RWPE2 (cell line): ENCODE measurements around the gene TFCP2.
"Not testable (repeated sequence)": the region's sequence is repeated elsewhere in the genome, so short reads cannot be mapped to it uniquely, and the experiment has no call there.

Experiments used
- ATAC-seq: fragments of 200-7000 bp; cut with Tn5 transposase; 3 replicates; pipeline ENCODE4 v1.9.1; 2021; ENCODE audit warnings: low read depth
- DNase-seq: peaks from one replicate; pipeline ENCODE4 v3.0.0-alpha.2; 2020; ENCODE audit warnings: low spot score
- H3K27ac ChIP-seq: fragments of 450-650 bp; 2 replicates; pipeline ENCODE4 v1.5.1; 2017; ENCODE audit warnings: mild to moderate bottlenecking; ENCODE audit not compliant: poor library complexity, severe bottlenecking
- H3K27me3 ChIP-seq: fragments of 250-450 bp; sonication (Bioruptor Pico); 2 replicates; pipeline ENCODE4 v1.5.1; 2021; ENCODE audit warnings: mild to moderate bottlenecking, moderate library complexity; ENCODE audit not compliant: insufficient read depth, poor library complexity, severe bottlenecking
- H3K36me3 ChIP-seq: fragments of 250-450 bp; sonication (Bioruptor Pico); 2 replicates; pipeline ENCODE4 v1.5.1; 2020; ENCODE audit warnings: low read depth, mild to moderate bottlenecking, moderate library complexity
- H3K4me1 ChIP-seq: fragments of 250-450 bp; sonication (Bioruptor Pico); 2 replicates; pipeline ENCODE4 v1.5.1; 2021; ENCODE audit warnings: mild to moderate bottlenecking, moderate library complexity; ENCODE audit not compliant: insufficient read depth, poor library complexity, severe bottlenecking
- H3K4me3 ChIP-seq: fragments of 250-450 bp; sonication (Bioruptor Pico); 2 replicates; pipeline ENCODE4 v1.5.1; 2021; ENCODE audit warnings: mild to moderate bottlenecking, moderate library complexity; ENCODE audit not compliant: severe bottlenecking
- H3K9me3 ChIP-seq: fragments of 250-450 bp; sonication (Bioruptor Pico); 2 replicates; pipeline ENCODE4 v1.5.1; 2021; ENCODE audit warnings: mild to moderate bottlenecking, moderate library complexity; ENCODE audit not compliant: severe bottlenecking
- CTCF ChIP-seq: fragments of 450-650 bp; IDR thresholded peaks from one replicate; pipeline ENCODE4 v1.5.1; 2017; ENCODE audit warnings: mild to moderate bottlenecking, moderate library complexity; ENCODE audit not compliant: poor library complexity, severe bottlenecking

The TFCP2 gene

DNA sequence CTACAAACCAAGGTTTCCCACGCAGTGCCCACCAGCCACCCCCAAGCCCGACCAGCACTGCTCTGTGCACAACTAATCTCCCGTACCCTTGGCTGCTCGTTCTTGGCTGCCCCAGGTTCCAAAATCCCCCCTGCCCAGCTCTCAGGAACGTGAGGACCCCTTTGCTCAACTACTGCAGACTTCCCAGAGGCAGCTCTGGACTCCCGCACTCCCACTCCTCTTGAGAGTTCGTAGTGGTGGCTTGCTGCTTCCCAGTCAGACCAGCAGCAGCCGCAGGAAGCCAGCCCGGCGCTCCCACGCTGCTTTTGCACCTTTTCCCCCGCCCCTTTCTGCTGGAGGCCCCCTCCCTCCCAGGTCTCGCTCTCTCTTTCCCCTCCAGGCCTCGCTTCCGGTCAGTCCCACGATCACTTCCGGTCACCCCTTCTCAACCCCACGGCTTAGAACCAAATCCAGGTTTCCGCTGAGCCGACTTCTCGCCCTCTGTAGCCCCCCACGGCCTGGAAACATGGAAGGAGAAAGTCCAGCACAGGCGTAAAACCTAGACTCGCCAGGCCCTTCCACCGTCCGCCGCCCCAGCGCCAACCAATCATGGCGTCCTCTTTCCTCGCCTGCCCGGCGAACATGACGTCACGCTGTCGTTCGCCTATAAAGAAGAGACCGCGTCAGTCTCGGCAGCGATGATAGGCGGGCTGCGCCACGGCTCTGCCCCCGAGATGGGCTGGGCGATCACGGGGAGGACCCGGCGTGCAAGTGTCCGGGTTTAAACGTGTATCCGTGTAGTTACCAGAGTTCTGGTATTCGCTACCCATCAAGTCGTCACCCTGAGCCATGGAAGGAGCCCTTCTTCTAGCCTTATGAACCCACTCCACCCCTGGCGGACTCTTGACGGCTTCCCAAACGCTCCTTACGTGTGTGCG lies at the start of gene TFCP2:
TSS of gene TFCP2 (minus strand) at position 621 of the 917 bp plus-strand sequence. CDS start 713 bp downstream, outside the sequence.
- peaks cover 13% of the 10 kb centered on the region for H3K4me1 ChIP-seq
- no peaks in the 10 kb centered on the region for H3K27me3 ChIP-seq
- DNase-seq, result peak; percentile 95
- peaks cover 14% of the 10 kb centered on the region; the same call in 1 of the 2 replicates for H3K36me3 ChIP-seq
- H3K4me3 ChIP-seq, result peak within 1 kb of the TSS; percentile 66
- no peak for TF ChIP-seq CTCF
- no peaks in the 10 kb centered on the region for H3K9me3 ChIP-seq
- peak within 1 kb of the TSS; percentile 75 for H3K27ac ChIP-seq
- peak; percentile 92 for ATAC-seq

DNA sequence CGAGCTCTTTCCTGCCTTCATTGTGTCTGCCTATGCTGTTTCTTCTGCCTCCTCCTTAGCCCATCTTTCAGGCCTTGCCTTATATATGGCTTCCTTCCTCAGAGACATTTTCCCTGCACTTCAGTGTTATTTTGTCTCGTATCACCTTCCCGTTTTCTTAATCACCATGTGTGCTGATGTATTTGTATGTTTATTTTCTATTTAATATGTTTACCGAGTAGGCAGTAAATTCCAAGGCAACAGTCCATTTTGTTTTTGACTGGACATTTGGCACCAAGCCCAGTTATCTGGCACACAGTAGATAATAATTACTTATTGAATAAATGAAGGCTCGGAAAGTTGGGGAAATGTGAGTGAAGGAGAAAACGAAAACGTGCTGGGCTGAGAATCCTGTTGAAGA lies 49.5 kb upstream of the TFCP2 start:
- H3K4me1 ChIP-seq, result peaks cover 6% of the 10 kb centered on the region
- H3K27ac ChIP-seq, result no peak overlapping the region
- no peaks in the 10 kb centered on the region for H3K9me3 ChIP-seq
- TF ChIP-seq CTCF, result no peak
- ATAC-seq, result no peak
- H3K27me3 ChIP-seq, result no peaks in the 10 kb centered on the region
- no peak for DNase-seq
- no peak overlapping the region for H3K4me3 ChIP-seq
- no peaks in the 10 kb centered on the region for H3K36me3 ChIP-seq

DNA sequence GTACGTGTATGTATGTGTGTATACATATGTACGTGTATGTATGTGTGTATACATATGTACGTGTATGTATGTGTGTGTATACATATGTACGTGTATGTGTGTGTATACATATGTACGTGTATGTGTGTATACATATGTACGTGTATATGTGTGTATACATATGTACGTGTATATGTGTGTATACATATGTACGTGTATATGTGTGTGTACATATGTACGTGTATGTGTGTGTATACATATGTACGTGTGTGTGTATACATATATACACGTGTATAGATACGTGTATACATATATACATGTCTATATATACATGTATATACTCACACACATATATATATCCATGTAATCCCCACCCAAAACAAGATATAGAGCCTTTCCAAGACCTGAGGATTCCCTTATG lies 46.9 kb upstream of the TFCP2 start:
- not testable (repeated sequence) for H3K27me3 ChIP-seq, DNase-seq, H3K9me3 ChIP-seq, H3K27ac ChIP-seq, H3K36me3 ChIP-seq, H3K4me3 ChIP-seq, ATAC-seq, H3K4me1 ChIP-seq

- Histone ChIP-seq H3K36me3 (no peaks in the 10 kb centered on the region), H3K4me1 (peaks cover 6% of the 10 kb centered on the region), H3K27me3 (no peaks in the 10 kb centered on the region), H3K9me3 (no peaks in the 10 kb centered on the region), H3K4me3 (peak overlapping the region; percentile 80), H3K27ac (peak overlapping the region; percentile 61)
- DNase-seq, result no peak
- TF ChIP-seq CTCF, result no peak
- no peak for ATAC-seq
Observed at GRCh38 chr12:51219322-51219721, 46.4 kb upstream of the TFCP2 start.

DNA sequence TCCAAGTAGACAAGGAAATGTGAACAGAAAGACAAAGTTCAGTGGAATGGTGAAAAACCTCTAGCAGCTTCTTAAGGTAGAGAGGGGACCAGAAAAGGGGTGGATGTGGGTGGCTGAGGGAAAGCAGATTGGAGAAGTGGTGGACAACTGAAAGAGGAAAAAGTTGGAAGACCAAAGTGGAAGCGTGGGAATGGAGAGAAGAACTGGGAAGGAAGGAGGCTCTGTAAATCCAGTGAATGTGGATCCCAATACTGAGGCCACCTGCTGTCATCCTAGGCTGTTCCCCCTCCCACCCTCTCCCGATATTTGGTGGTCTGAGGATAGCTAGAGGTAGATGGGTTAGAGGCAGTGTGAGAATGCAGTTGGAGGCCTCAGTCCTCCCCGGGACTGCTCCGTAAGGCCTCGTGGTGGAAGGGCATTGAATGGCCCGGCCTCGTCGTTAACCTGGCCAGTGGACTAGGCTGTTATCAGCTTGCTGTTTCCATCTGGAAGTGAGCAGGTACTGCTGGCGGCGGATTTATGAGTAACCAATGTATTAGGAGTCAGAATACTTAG lies 45.7 kb upstream of the TFCP2 start:
- no peak for TF ChIP-seq CTCF
- peak overlapping the region; percentile 61 for H3K27ac ChIP-seq

More for the DNA sequence above, 45.7 kb upstream of the TFCP2 start:
- H3K36me3 ChIP-seq, result no peaks in the 10 kb centered on the region
- DNase-seq (no peak), ATAC-seq (peak; percentile 37)
- H3K4me1 ChIP-seq, result peaks cover 6% of the 10 kb centered on the region
- H3K4me3 ChIP-seq, result peak overlapping the region; percentile 80
- H3K9me3 ChIP-seq, result no peaks in the 10 kb centered on the region
- H3K27me3 ChIP-seq, result no peaks in the 10 kb centered on the region
